ENCODE data around the gene CORO1C. TPM values are rescaled to one million over a fixed set of nuclear protein-coding genes. Genes with fewer than 3 reads are reported as not detected.

CORO1C gene
- polyA plus RNA-seq, 1 of the 3 experiments (the other 2 are of a cell fraction): 150 TPM

DNA sequence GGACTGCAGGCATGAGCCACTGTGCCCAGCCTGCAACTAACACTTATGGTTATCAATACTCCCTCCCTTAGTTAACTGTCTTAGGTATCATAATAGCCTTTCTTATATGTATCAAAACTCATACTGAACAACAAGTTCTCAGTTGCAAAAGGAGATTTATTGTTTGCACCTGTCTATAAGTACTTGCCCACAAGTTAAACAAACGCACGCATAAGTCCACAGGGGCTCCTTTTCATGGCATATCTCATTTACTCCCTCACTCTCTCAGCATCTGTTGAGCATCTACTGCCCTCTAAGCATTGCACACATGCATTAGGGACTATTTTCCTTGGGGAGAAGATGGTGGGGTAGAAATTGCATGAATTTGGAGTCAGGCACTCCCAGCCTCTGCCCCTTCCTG is 46.7 kb upstream of the CORO1C start:
- CTCF ChIA-PET: interaction anchor here (0.8 to 1.0 kb wide), 3 partner anchors 10 to 26 kb away, joined by 3 read pairs; no protein-coding TSS in a partner anchor
- Histone ChIP-seq H3K4me2 (no peak overlapping the region), H3F3A (replicated peaks; ENCODE audit: insufficient read depth) (peaks cover 6% of the 10 kb centered on the region), H3K27ac (ENCODE audit: low read depth in 2 of 2, low read length in 1 of 2) (no peak overlapping the region), H3K9ac (no peak overlapping the region), H3K4me3 (ENCODE audit: low read depth in 2 of 2, low read length in 1 of 2) (no peak overlapping the region), H2AFZ (ENCODE audit: low read depth) (no peak overlapping the region), H3K9me2 (no peaks in the 10 kb centered on the region), H4K20me1 (ENCODE audit: insufficient read depth) (peaks cover 4% of the 10 kb centered on the region; the same call in 1 of the 2 replicates), H3K36me3 (replicated peaks in 1 of 2; ENCODE audit: control insufficient read depth in 1 of 2, insufficient read depth in 2 of 2, low read length in 1 of 2) (peaks cover 4 to 8% of the 10 kb centered on the region in 2 experiments), H3K9me3 (no peaks in the 10 kb centered on the region), H3K27me3 (ENCODE audit: insufficient read depth) (no peaks in the 10 kb centered on the region), H3K4me1 (ENCODE audit: control insufficient read depth in 1 of 2, insufficient read depth in 2 of 2, low read depth in 1 of 2, low read length in 1 of 2) (peaks cover 0 to 11% of the 10 kb centered on the region in 2 experiments; a peak in 1 of 4 replicates), H3K79me2 (ENCODE audit: insufficient read depth) (no peaks in the 10 kb centered on the region)
- POLR2A ChIA-PET: no interaction called here
- DNase-seq: no peak
- no peak for TF ChIP-seq SMC3 (IDR thresholded peaks at IDR 0.05; ENCODE audit: low read depth, low read length)
- TF ChIP-seq POLR2AphosphoS5 (IDR thresholded peaks at IDR 0.05; ENCODE audit: low read depth, low read length): no peak
- TF ChIP-seq RAD21 (IDR thresholded peaks at IDR 0.05; ENCODE audit: low read length): no peak
- TF ChIP-seq RFX5 (IDR thresholded peaks at IDR 0.05; ENCODE audit: low read length): no peak
- no peak for TF ChIP-seq EP300 (IDR thresholded peaks at IDR 0.05; ENCODE audit: borderline replicate concordance in 1 of 2, low read depth in 1 of 2, low read length in 1 of 2)
- no peak for TF ChIP-seq YY1 (IDR thresholded peaks at IDR 0.05; ENCODE audit: low read depth)
- TF ChIP-seq MXI1 (IDR thresholded peaks at IDR 0.05; ENCODE audit: low read depth, low read length): no peak
- no peak for TF ChIP-seq CHD2 (IDR thresholded peaks at IDR 0.05; ENCODE audit: low read length, partially characterized antibody)
- no peak for TF ChIP-seq TAF1 (IDR thresholded peaks at IDR 0.05; ENCODE audit: borderline replicate concordance, low read depth, low read length)
- TF ChIP-seq, protein P1, sequence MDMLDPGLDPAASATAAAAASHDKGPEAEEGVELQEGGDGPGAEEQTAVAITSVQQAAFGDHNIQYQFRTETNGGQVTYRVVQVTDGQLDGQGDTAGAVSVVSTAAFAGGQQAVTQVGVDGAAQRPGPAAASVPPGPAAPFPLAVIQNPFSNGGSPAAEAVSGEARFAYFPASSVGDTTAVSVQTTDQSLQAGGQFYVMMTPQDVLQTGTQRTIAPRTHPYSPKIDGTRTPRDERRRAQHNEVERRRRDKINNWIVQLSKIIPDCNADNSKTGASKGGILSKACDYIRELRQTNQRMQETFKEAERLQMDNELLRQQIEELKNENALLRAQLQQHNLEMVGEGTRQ (IDR thresholded peaks at IDR 0.05; ENCODE audit: borderline replicate concordance, low read depth, low read length): no peak
- no peak for TF ChIP-seq EZH2phosphoT487 (IDR thresholded peaks at IDR 0.05; ENCODE audit: borderline replicate concordance, low read depth)
- TF ChIP-seq TCF12 (IDR thresholded peaks at IDR 0.05): no peak
- TF ChIP-seq, protein P2, sequence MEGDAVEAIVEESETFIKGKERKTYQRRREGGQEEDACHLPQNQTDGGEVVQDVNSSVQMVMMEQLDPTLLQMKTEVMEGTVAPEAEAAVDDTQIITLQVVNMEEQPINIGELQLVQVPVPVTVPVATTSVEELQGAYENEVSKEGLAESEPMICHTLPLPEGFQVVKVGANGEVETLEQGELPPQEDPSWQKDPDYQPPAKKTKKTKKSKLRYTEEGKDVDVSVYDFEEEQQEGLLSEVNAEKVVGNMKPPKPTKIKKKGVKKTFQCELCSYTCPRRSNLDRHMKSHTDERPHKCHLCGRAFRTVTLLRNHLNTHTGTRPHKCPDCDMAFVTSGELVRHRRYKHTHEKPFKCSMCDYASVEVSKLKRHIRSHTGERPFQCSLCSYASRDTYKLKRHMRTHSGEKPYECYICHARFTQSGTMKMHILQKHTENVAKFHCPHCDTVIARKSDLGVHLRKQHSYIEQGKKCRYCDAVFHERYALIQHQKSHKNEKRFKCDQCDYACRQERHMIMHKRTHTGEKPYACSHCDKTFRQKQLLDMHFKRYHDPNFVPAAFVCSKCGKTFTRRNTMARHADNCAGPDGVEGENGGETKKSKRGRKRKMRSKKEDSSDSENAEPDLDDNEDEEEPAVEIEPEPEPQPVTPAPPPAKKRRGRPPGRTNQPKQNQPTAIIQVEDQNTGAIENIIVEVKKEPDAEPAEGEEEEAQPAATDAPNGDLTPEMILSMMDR (IDR thresholded peaks at IDR 0.05): no peak
- TF ChIP-seq TEAD4 (IDR thresholded peaks at IDR 0.05; ENCODE audit: borderline replicate concordance, insufficient read depth): no peak
- TF ChIP-seq FOXJ3 (CRISPR knock-in tag; IDR thresholded peaks at IDR 0.05): no peak
- TF ChIP-seq, protein P3, sequence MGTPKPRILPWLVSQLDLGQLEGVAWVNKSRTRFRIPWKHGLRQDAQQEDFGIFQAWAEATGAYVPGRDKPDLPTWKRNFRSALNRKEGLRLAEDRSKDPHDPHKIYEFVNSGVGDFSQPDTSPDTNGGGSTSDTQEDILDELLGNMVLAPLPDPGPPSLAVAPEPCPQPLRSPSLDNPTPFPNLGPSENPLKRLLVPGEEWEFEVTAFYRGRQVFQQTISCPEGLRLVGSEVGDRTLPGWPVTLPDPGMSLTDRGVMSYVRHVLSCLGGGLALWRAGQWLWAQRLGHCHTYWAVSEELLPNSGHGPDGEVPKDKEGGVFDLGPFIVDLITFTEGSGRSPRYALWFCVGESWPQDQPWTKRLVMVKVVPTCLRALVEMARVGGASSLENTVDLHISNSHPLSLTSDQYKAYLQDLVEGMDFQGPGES (IDR thresholded peaks at IDR 0.05; ENCODE audit: low read depth, low read length): no peak
- TF ChIP-seq GATA2 (CRISPR knock-in tag; IDR thresholded peaks at IDR 0.05): no peak
- 90% methylated on average over 2 of the region's 2 CpGs for WGBS (ENCODE audit: low lambda C conversion rate)
